Measurements from ENCODE around the gene CLTB.
"Not testable (repeated sequence)": the region's sequence is repeated elsewhere in the genome, so short reads cannot be mapped to it uniquely, and the experiment has no call there.

CLTB gene

GRCh38 chr5:176446028-176446665 lies 29.8 kb upstream of the CLTB start:
- H3K9me3 ChIP-seq (ENCODE audit: control insufficient read depth, low read length): no peaks in the 10 kb centered on the region
- no peaks in the 10 kb centered on the region for H3K27me3 ChIP-seq (replicated peaks; ENCODE audit: control insufficient read depth, insufficient read depth, low read length)
- H3K4me1 ChIP-seq (ENCODE audit: control insufficient read depth, insufficient read depth, low read length): peaks cover 24% of the 10 kb centered on the region
- H3K36me3 ChIP-seq (ENCODE audit: control insufficient read depth, insufficient read depth, low read length, severe bottlenecking): no peaks in the 10 kb centered on the region
- H3K9ac ChIP-seq (ENCODE audit: low read length): no peak overlapping the region
- DNase-seq (ENCODE audit: low read depth): no peak
- H3K4me3 ChIP-seq (ENCODE audit: low read length): no peak overlapping the region

GRCh38 chr5:176444742-176445141 lies 28.4 kb upstream of the CLTB start:
- H3K4me1 ChIP-seq (ENCODE audit: control insufficient read depth, insufficient read depth, low read length): peaks cover 19% of the 10 kb centered on the region
- no peak overlapping the region for H3K9ac ChIP-seq (ENCODE audit: low read length)
- DNase-seq (ENCODE audit: low read depth): no peak
- H3K9me3 ChIP-seq (ENCODE audit: control insufficient read depth, low read length): no peaks in the 10 kb centered on the region
- no peaks in the 10 kb centered on the region for H3K27me3 ChIP-seq (replicated peaks; ENCODE audit: control insufficient read depth, insufficient read depth, low read length)
- H3K4me3 ChIP-seq (ENCODE audit: low read length): no peak overlapping the region
- H3K36me3 ChIP-seq (ENCODE audit: control insufficient read depth, insufficient read depth, low read length, severe bottlenecking): no peaks in the 10 kb centered on the region

GRCh38 chr5:176442911-176443310 lies 26.6 kb upstream of the CLTB start:
- not testable (repeated sequence) for H3K9me3 ChIP-seq (ENCODE audit: control insufficient read depth, low read length); H3K36me3 ChIP-seq (ENCODE audit: control insufficient read depth, insufficient read depth, low read length, severe bottlenecking); H3K4me3 ChIP-seq (ENCODE audit: low read length); H3K9ac ChIP-seq (ENCODE audit: low read length); DNase-seq (ENCODE audit: low read depth); H3K27me3 ChIP-seq (replicated peaks; ENCODE audit: control insufficient read depth, insufficient read depth, low read length)
- peaks cover 10% of the 10 kb centered on the region for H3K4me1 ChIP-seq (ENCODE audit: control insufficient read depth, insufficient read depth, low read length)

- no peaks in the 10 kb centered on the region for H3K27me3 ChIP-seq (replicated peaks; ENCODE audit: control insufficient read depth, insufficient read depth, low read length)
- H3K4me1 ChIP-seq (ENCODE audit: control insufficient read depth, insufficient read depth, low read length): peaks cover 7% of the 10 kb centered on the region
- H3K4me3 ChIP-seq (ENCODE audit: low read length): no peak overlapping the region
- no peak for DNase-seq (ENCODE audit: low read depth)
- H3K9me3 ChIP-seq (ENCODE audit: control insufficient read depth, low read length): no peaks in the 10 kb centered on the region
- H3K9ac ChIP-seq (ENCODE audit: low read length): no peak overlapping the region
- no peaks in the 10 kb centered on the region for H3K36me3 ChIP-seq (ENCODE audit: control insufficient read depth, insufficient read depth, low read length, severe bottlenecking)
Measured at GRCh38 chr5:176441921-176442323, 25.6 kb upstream of the CLTB start.

DNA sequence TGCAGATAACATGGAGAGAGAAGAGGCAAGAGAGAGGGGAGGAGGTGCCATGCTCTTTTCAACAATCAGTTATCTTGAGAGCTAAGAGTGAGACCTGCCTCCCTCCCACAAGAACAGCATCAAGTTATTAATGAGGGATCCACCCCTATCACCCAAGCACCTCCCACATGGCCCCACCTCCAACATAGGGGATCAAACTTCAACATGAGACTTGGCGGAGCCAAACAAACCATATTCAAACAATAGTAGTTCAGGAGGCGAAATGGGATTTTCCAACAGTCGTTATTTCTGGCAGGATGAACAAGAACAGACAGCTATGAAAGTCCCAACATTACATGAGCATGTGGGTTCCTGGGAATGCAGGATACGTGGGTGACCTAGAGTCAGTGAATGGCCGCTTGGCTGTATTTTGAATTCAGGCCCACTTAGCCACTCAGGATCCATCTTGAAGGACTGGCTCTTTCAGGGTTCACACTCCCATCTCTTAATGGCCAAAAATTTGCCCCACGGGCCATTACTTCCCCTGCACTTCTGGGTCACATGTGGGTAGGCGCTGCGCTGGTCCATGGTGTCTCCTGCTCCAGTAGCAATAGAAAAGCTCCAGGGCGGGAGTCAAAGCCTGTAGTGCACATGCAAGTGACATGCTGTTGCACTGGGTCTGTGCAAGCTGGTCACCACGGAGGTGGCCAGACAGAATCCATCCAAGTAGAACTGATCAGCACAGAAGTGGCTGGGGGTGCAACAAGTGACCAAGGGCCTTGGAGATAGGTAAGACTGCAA lies 24.8 kb upstream of the CLTB start:
- DNase-seq (ENCODE audit: low read depth): no peak
- Histone ChIP-seq H3K4me3 (ENCODE audit: low read length) (no peak overlapping the region), H3K9ac (ENCODE audit: low read length) (no peak overlapping the region), H3K4me1 (ENCODE audit: control insufficient read depth, insufficient read depth, low read length) (peaks cover 1% of the 10 kb centered on the region), H3K36me3 (ENCODE audit: control insufficient read depth, insufficient read depth, low read length, severe bottlenecking) (no peaks in the 10 kb centered on the region), H3K9me3 (ENCODE audit: control insufficient read depth, low read length) (no peaks in the 10 kb centered on the region), H3K27me3 (replicated peaks; ENCODE audit: control insufficient read depth, insufficient read depth, low read length) (no peaks in the 10 kb centered on the region)

DNA sequence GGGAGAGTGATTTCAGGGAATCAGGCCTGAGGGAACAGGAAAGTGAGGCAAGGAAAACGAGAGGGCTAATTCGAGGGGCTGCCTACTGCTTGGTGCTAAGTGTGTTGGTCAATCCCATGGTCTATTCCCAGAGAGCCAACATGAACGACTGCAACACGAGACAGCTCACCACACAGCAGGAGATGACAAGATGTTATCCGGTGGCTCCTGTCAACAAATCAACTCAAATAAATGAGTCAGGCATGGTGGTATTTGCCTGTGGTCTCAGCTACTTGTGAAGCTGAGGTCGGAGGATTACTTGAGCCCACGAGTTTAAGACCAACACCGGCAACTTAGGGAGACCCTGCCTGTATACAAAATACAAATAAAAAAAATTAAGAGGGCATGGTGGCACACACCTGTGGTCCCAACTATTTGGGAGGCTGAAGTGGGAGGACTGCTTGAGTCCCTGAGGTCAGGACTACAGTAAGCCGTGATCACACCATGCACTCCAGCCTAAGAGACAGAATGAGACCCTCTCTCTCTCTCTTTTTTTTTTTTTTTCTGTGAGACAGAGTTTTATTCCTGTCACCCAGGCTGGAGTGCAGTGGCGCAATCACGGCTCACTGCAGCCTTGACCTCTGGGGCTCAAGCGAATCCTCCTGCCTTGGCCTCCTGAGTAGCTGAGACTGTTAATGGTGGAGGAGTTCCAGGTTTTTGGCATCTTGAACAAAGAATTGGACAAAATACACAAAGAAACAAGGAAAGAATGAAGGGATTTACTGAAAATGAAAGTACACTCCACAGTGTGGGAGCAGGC lies 22.8 kb upstream of the CLTB start:
- Histone ChIP-seq H3K4me1 (ENCODE audit: control insufficient read depth, insufficient read depth, low read length) (no peaks in the 10 kb centered on the region), H3K9ac (ENCODE audit: low read length) (no peak overlapping the region), H3K4me3 (ENCODE audit: low read length) (no peak overlapping the region), H3K36me3 (ENCODE audit: control insufficient read depth, insufficient read depth, low read length, severe bottlenecking) (no peaks in the 10 kb centered on the region), H3K9me3 (ENCODE audit: control insufficient read depth, low read length) (no peaks in the 10 kb centered on the region), H3K27me3 (replicated peaks; ENCODE audit: control insufficient read depth, insufficient read depth, low read length) (no peaks in the 10 kb centered on the region)
- DNase-seq (ENCODE audit: low read depth): no peak

GRCh38 chr5:176436656-176437055 lies 20.3 kb upstream of the CLTB start:
- no peak overlapping the region for H3K9ac ChIP-seq (ENCODE audit: low read length)
- no peaks in the 10 kb centered on the region for H3K9me3 ChIP-seq (ENCODE audit: control insufficient read depth, low read length)
- peaks cover 5% of the 10 kb centered on the region for H3K27me3 ChIP-seq (replicated peaks; ENCODE audit: control insufficient read depth, insufficient read depth, low read length)
- no peak overlapping the region for H3K4me3 ChIP-seq (ENCODE audit: low read length)
- H3K4me1 ChIP-seq (ENCODE audit: control insufficient read depth, insufficient read depth, low read length): no peaks in the 10 kb centered on the region
- H3K36me3 ChIP-seq (ENCODE audit: control insufficient read depth, insufficient read depth, low read length, severe bottlenecking): no peaks in the 10 kb centered on the region
- DNase-seq (ENCODE audit: low read depth): peak; percentile 61

DNA sequence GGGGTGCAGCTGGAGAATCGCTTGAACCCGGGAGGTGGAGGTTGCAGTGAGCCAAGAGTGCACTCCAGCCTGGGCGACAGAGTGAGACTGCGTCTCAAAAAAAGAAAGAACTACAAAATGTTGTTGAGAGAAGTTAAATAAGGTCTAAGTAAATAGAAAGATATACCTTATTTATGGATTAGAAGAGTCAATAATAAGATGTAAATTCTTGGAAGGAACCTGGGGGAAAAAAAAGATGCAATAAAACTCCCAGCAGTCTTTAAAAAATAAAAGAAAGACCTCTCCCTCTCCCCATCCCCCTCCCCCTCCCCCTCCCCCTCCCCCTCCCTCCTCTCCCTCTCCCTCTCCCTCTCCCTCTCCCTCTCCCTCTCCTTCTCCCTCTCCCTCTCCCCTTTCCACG lies 16.4 kb upstream of the CLTB start:
- no peak overlapping the region for H3K9ac ChIP-seq (ENCODE audit: low read length)
- no peak overlapping the region for H3K4me3 ChIP-seq (ENCODE audit: low read length)
- no peaks in the 10 kb centered on the region for H3K4me1 ChIP-seq (ENCODE audit: control insufficient read depth, insufficient read depth, low read length)
- H3K27me3 ChIP-seq (replicated peaks; ENCODE audit: control insufficient read depth, insufficient read depth, low read length): peaks cover 5% of the 10 kb centered on the region
- no peak for DNase-seq (ENCODE audit: low read depth)
- H3K36me3 ChIP-seq (ENCODE audit: control insufficient read depth, insufficient read depth, low read length, severe bottlenecking): no peaks in the 10 kb centered on the region
- H3K9me3 ChIP-seq (ENCODE audit: control insufficient read depth, low read length): no peaks in the 10 kb centered on the region

GRCh38 chr5:176429972-176430371 lies 13.6 kb upstream of the CLTB start:
- H3K36me3 ChIP-seq (ENCODE audit: control insufficient read depth, insufficient read depth, low read length, severe bottlenecking): no peaks in the 10 kb centered on the region
- DNase-seq (ENCODE audit: low read depth): no peak
- no peaks in the 10 kb centered on the region for H3K9me3 ChIP-seq (ENCODE audit: control insufficient read depth, low read length)
- no peaks in the 10 kb centered on the region for H3K4me1 ChIP-seq (ENCODE audit: control insufficient read depth, insufficient read depth, low read length)
- H3K4me3 ChIP-seq (ENCODE audit: low read length): no peak overlapping the region
- peaks cover 5% of the 10 kb centered on the region for H3K27me3 ChIP-seq (replicated peaks; ENCODE audit: control insufficient read depth, insufficient read depth, low read length)
- H3K9ac ChIP-seq (ENCODE audit: low read length): no peak overlapping the region

- H3K9me3 ChIP-seq (ENCODE audit: control insufficient read depth, low read length): no peaks in the 10 kb centered on the region
- no peaks in the 10 kb centered on the region for H3K36me3 ChIP-seq (ENCODE audit: control insufficient read depth, insufficient read depth, low read length, severe bottlenecking)
- no peak overlapping the region for H3K9ac ChIP-seq (ENCODE audit: low read length)
- no peaks in the 10 kb centered on the region for H3K4me1 ChIP-seq (ENCODE audit: control insufficient read depth, insufficient read depth, low read length)
- DNase-seq (ENCODE audit: low read depth): no peak
- no peak overlapping the region for H3K4me3 ChIP-seq (ENCODE audit: low read length)
- peaks cover 5% of the 10 kb centered on the region for H3K27me3 ChIP-seq (replicated peaks; ENCODE audit: control insufficient read depth, insufficient read depth, low read length)
Measured at GRCh38 chr5:176427971-176428370, 11.6 kb upstream of the CLTB start.

- Histone ChIP-seq H3K9ac (ENCODE audit: low read length) (no peak overlapping the region), H3K36me3 (ENCODE audit: control insufficient read depth, insufficient read depth, low read length, severe bottlenecking) (no peaks in the 10 kb centered on the region), H3K27me3 (replicated peaks; ENCODE audit: control insufficient read depth, insufficient read depth, low read length) (peaks cover 6% of the 10 kb centered on the region), H3K9me3 (ENCODE audit: control insufficient read depth, low read length) (no peaks in the 10 kb centered on the region), H3K4me1 (ENCODE audit: control insufficient read depth, insufficient read depth, low read length) (no peaks in the 10 kb centered on the region), H3K4me3 (ENCODE audit: low read length) (no peak overlapping the region)
- DNase-seq (ENCODE audit: low read depth): no peak
Measured at GRCh38 chr5:176426876-176427275, 10.5 kb upstream of the CLTB start.

Data from adipocyte (in vitro differentiated cells).